ENCODE results near the gene KICS2. TPM values are rescaled to one million over a fixed set of nuclear protein-coding genes. Genes with fewer than 3 reads are reported as not detected.

The KICS2 gene
- total RNA-seq (2014; rRNA removed; shearing (Covaris generic)), result 1.8 and 2.8 TPM in 2 replicates

GRCh38 chr12:64222009-64222765, at the start of gene KICS2:
Gene KICS2, minus strand, starts transcription at chr12:64222296. Its CDS starts 59 bp downstream, at chr12:64222237.
- DNase-seq (ENCODE audit: low read depth in 1 of 2, low spot score in 2 of 2), result peak; percentile 90 to 96
- peaks cover 9% of the 10 kb centered on the region for H3K4me1 ChIP-seq (replicated peaks)
- H3K27ac ChIP-seq, result peak within 1 kb of the TSS; percentile 79
- H3K4me3 ChIP-seq, result peak within 1 kb of the TSS; percentile 74
- H3K36me3 ChIP-seq, result peaks cover 4% of the 10 kb centered on the region; the same call in 1 of the 2 replicates
- H3K9me3 ChIP-seq (replicated peaks), result no peaks in the 10 kb centered on the region
- no peaks in the 10 kb centered on the region for H3K27me3 ChIP-seq (replicated peaks)

DNA sequence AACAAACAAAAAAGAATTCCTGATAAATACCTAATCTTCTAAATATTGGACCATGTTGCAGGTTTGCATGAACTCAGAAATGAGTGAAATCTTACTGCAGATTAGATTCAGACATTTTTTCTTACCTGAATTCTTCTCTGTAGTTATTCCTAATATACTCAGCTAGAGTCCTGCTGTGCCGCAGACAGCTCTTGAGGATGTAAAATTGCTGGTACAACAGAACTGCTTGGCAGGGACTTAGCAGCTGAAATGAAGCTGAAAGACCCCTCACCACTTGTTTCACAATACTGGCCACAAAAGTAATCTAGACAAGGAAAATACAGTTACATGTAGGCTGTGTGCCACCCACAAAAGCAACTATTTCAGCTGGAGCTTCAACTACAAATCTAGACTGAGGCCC, 48.3 kb upstream of the KICS2 start:
- DNase-seq (ENCODE audit: low read depth in 1 of 2, low spot score in 2 of 2), result no peak
- no peak overlapping the region for H3K27ac ChIP-seq
- H3K27me3 ChIP-seq (replicated peaks), result peaks cover 4% of the 10 kb centered on the region; the same call in 1 of the 2 replicates
- H3K4me3 ChIP-seq, result no peak overlapping the region
- H3K4me1 ChIP-seq (replicated peaks), result no peaks in the 10 kb centered on the region
- H3K36me3 ChIP-seq, result no peaks in the 10 kb centered on the region
- H3K9me3 ChIP-seq (replicated peaks), result no peaks in the 10 kb centered on the region

GRCh38 chr12:64269161-64269560, 47.1 kb upstream of the KICS2 start:
- Histone ChIP-seq H3K27ac (no peak overlapping the region), H3K36me3 (no peaks in the 10 kb centered on the region), H3K9me3 (replicated peaks) (no peaks in the 10 kb centered on the region), H3K4me1 (replicated peaks) (no peaks in the 10 kb centered on the region), H3K27me3 (replicated peaks) (peaks cover 4% of the 10 kb centered on the region; the same call in 1 of the 2 replicates), H3K4me3 (no peak overlapping the region)
- DNase-seq (ENCODE audit: low read depth in 1 of 2, low spot score in 2 of 2), result no peak

GRCh38 chr12:64268409-64268808, 46.3 kb upstream of the KICS2 start:
- peaks cover 4% of the 10 kb centered on the region; the same call in 1 of the 2 replicates for H3K27me3 ChIP-seq (replicated peaks)
- no peak for DNase-seq (ENCODE audit: low read depth in 1 of 2, low spot score in 2 of 2)

GRCh38 chr12:64265839-64266238, 43.7 kb upstream of the KICS2 start:
- Histone ChIP-seq H3K9me3 (replicated peaks) (no peaks in the 10 kb centered on the region), H3K4me3 (no peak overlapping the region), H3K4me1 (replicated peaks) (no peaks in the 10 kb centered on the region), H3K36me3 (no peaks in the 10 kb centered on the region), H3K27me3 (replicated peaks) (peaks cover 4% of the 10 kb centered on the region; the same call in 1 of the 2 replicates), H3K27ac (no peak overlapping the region)
- DNase-seq (ENCODE audit: low read depth in 1 of 2, low spot score in 2 of 2), result no peak

More at GRCh38 chr12:64268409-64268808, 46.3 kb upstream of the KICS2 start:
- Histone ChIP-seq H3K36me3 (no peaks in the 10 kb centered on the region), H3K4me3 (no peak overlapping the region), H3K9me3 (replicated peaks) (no peaks in the 10 kb centered on the region), H3K4me1 (replicated peaks) (no peaks in the 10 kb centered on the region), H3K27ac (no peak overlapping the region)

DNA sequence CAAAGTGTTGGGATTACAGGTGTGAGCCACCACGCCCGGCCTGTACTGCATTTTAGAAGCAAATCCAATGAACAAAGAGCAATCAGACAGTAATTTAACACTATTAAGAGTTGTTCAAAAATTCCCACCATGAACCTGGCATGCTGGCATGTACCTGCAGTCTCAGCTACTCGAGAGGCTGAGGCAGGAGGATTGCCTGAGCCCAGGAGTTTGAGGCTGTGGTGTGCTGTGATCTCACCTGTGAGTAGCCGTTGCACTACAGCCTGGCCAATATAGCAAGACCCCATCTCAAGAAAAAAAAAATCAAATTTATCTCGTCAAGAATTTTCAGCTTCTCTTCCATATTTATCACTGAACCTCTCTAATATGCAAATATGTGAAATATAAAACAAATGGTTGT, 39.7 kb upstream of the KICS2 start:
- no peak overlapping the region for H3K27ac ChIP-seq
- H3K4me1 ChIP-seq (replicated peaks), result no peaks in the 10 kb centered on the region
- H3K36me3 ChIP-seq, result no peaks in the 10 kb centered on the region
- no peaks in the 10 kb centered on the region for H3K27me3 ChIP-seq (replicated peaks)
- no peak for DNase-seq (ENCODE audit: low read depth in 1 of 2, low spot score in 2 of 2)
- no peaks in the 10 kb centered on the region for H3K9me3 ChIP-seq (replicated peaks)
- no peak overlapping the region for H3K4me3 ChIP-seq

DNA sequence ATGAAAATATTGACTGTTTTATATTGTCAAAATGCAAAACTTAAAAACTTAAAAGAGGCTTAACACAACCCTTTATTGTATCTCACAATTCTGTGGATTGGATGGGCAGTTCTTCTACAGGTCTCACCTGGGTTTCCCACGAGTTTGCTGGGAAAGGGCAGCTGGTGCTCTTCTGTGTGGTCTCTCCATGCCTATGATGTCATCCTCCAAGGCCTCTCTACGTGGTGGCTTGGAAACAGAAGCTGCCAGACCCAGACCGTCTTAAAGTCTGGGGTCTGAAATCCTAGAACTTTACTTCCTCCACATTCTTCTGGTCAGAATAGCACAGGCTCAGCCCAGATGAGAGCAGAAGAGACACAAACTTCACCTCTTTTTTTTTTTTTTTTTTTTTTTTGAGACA, 36.5 kb upstream of the KICS2 start:
- no peaks in the 10 kb centered on the region for H3K36me3 ChIP-seq
- H3K4me3 ChIP-seq, result no peak overlapping the region
- H3K27ac ChIP-seq, result no peak overlapping the region
- DNase-seq (ENCODE audit: low read depth in 1 of 2, low spot score in 2 of 2), result no peak
- no peaks in the 10 kb centered on the region for H3K27me3 ChIP-seq (replicated peaks)
- H3K9me3 ChIP-seq (replicated peaks), result no peaks in the 10 kb centered on the region
- no peaks in the 10 kb centered on the region for H3K4me1 ChIP-seq (replicated peaks)

- Histone ChIP-seq H3K27ac (no peak overlapping the region), H3K4me3 (no peak overlapping the region)
- peak in 1 of 2 experiments; percentile 50 for DNase-seq (ENCODE audit: low read depth in 1 of 2, low spot score in 2 of 2)
Measured at GRCh38 chr12:64256166-64256800, 34.2 kb upstream of the KICS2 start.

DNA sequence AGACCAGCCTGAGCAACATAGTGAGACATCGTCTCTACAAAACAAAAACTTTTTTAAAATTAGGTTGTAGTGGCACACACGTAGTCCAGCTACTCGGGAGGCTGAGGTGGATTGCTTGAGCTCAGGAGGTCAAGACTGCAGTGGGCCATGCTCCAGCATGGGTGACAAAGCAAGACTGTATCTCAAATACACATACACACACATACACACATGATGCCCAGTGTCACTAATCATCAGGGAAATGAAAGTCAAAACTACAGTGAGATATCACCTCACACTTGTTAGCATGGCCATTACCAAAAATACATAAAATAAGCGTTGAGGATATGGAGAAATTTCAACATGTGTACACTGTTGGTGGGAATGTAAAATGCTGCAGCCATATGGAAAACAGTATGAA, 33.2 kb upstream of the KICS2 start:
- Histone ChIP-seq H3K9me3 (replicated peaks) (no peaks in the 10 kb centered on the region), H3K4me1 (replicated peaks) (no peaks in the 10 kb centered on the region), H3K27me3 (replicated peaks) (no peaks in the 10 kb centered on the region), H3K27ac (no peak overlapping the region), H3K36me3 (no peaks in the 10 kb centered on the region), H3K4me3 (no peak overlapping the region)
- no peak for DNase-seq (ENCODE audit: low read depth in 1 of 2, low spot score in 2 of 2)

More at GRCh38 chr12:64256166-64256800, 34.2 kb upstream of the KICS2 start:
- no peaks in the 10 kb centered on the region for H3K4me1 ChIP-seq (replicated peaks)
- H3K36me3 ChIP-seq, result no peaks in the 10 kb centered on the region
- no peaks in the 10 kb centered on the region for H3K27me3 ChIP-seq (replicated peaks)
- H3K9me3 ChIP-seq (replicated peaks), result no peaks in the 10 kb centered on the region

- H3K27me3 ChIP-seq (replicated peaks), result no peaks in the 10 kb centered on the region
- H3K36me3 ChIP-seq, result no peaks in the 10 kb centered on the region
- H3K4me1 ChIP-seq (replicated peaks), result no peaks in the 10 kb centered on the region
- no peaks in the 10 kb centered on the region for H3K9me3 ChIP-seq (replicated peaks)
- H3K4me3 ChIP-seq, result no peak overlapping the region
- no peak overlapping the region for H3K27ac ChIP-seq
- DNase-seq (ENCODE audit: low read depth in 1 of 2, low spot score in 2 of 2), result no peak
Measured at GRCh38 chr12:64253356-64253755, 31.3 kb upstream of the KICS2 start.

GRCh38 chr12:64252681-64253080, 30.6 kb upstream of the KICS2 start:
- no peaks in the 10 kb centered on the region for H3K27me3 ChIP-seq (replicated peaks)
- no peak for DNase-seq (ENCODE audit: low read depth in 1 of 2, low spot score in 2 of 2)
- H3K36me3 ChIP-seq, result no peaks in the 10 kb centered on the region
- no peaks in the 10 kb centered on the region for H3K4me1 ChIP-seq (replicated peaks)
- no peak overlapping the region for H3K27ac ChIP-seq
- H3K4me3 ChIP-seq, result no peak overlapping the region
- no peaks in the 10 kb centered on the region for H3K9me3 ChIP-seq (replicated peaks)

DNA sequence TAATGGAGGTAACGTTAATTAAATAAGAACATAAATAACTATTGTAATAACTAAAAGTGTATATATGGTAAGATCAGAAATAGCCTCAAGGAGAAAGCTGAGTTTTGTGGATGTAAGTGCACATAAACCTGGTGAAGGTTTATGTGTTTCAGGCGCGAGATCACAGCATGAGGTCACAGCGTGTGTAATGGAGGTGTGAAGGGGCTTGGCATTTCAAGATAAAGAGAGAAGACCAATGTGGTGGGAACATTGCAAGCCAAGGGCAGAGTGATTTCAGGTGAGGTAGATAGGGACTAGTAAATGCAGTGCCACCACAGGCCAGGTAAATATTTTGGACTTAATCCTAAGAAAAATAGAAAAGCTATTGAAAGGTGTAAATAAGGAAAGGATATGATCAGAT, 21.7 kb upstream of the KICS2 start:
- Histone ChIP-seq H3K4me1 (replicated peaks) (no peaks in the 10 kb centered on the region), H3K4me3 (no peak overlapping the region)

GRCh38 chr12:64240781-64241180, 18.7 kb upstream of the KICS2 start:
- Histone ChIP-seq H3K27ac (no peak overlapping the region), H3K36me3 (no peaks in the 10 kb centered on the region), H3K4me3 (no peak overlapping the region), H3K9me3 (replicated peaks) (no peaks in the 10 kb centered on the region), H3K4me1 (replicated peaks) (no peaks in the 10 kb centered on the region), H3K27me3 (replicated peaks) (no peaks in the 10 kb centered on the region; the same call in 1 of the 2 replicates)
- no peak for DNase-seq (ENCODE audit: low read depth in 1 of 2, low spot score in 2 of 2)

More for the DNA sequence above, 21.7 kb upstream of the KICS2 start:
- no peak for DNase-seq (ENCODE audit: low read depth in 1 of 2, low spot score in 2 of 2)
- Histone ChIP-seq H3K9me3 (replicated peaks) (no peaks in the 10 kb centered on the region), H3K27me3 (replicated peaks) (no peaks in the 10 kb centered on the region; the same call in 1 of the 2 replicates), H3K36me3 (no peaks in the 10 kb centered on the region), H3K27ac (no peak overlapping the region)

GRCh38 chr12:64237382-64237781, 15.3 kb upstream of the KICS2 start:
- Histone ChIP-seq H3K27ac (no peak overlapping the region), H3K4me3 (no peak overlapping the region), H3K9me3 (replicated peaks) (no peaks in the 10 kb centered on the region), H3K27me3 (replicated peaks) (no peaks in the 10 kb centered on the region; the same call in 1 of the 2 replicates), H3K36me3 (no peaks in the 10 kb centered on the region), H3K4me1 (replicated peaks) (no peaks in the 10 kb centered on the region)
- DNase-seq (ENCODE audit: low read depth in 1 of 2, low spot score in 2 of 2), result no peak

All from SJSA1 (cell line).